NCI-H2227 (cell line): ENCODE results near the gene KIF3C.
A peak's percentile ranks its signal among the peaks of the same experiment; 100 is the strongest.
"Not testable (repeated sequence)": the region's sequence is repeated elsewhere in the genome, so short reads cannot be mapped to it uniquely, and the experiment has no call there.

ENCODE experiments used
- DNase-seq: peaks from one replicate; lab custom pipeline; 2025; ENCODE audit not compliant: unreplicated experiment; lab: John Stamatoyannopoulos, UW

The KIF3C gene

GRCh38 chr2:25982273-25982967 lies at the start of gene KIF3C:
TSS of gene KIF3C (minus strand) at chr2:25982497. CDS start at chr2:25981917, 580 bp downstream.
- DNase-seq, result peak; percentile 93

GRCh38 chr2:26028083-26028482 lies 45.8 kb upstream of the KIF3C start:
- not testable (repeated sequence) for DNase-seq

GRCh38 chr2:26025509-26025908 lies 43.2 kb upstream of the KIF3C start:
- no peak for DNase-seq

GRCh38 chr2:26024260-26024659 lies 42.0 kb upstream of the KIF3C start:
- no peak for DNase-seq

- no peak for DNase-seq
Measured at GRCh38 chr2:26020231-26020640, 37.9 kb upstream of the KIF3C start.

- DNase-seq, result no peak
Measured at GRCh38 chr2:26018184-26019055, 36.1 kb upstream of the KIF3C start.

GRCh38 chr2:26017464-26018183 lies 35.3 kb upstream of the KIF3C start:
- DNase-seq, result no peak

- not testable (repeated sequence) for DNase-seq
Measured at GRCh38 chr2:26016706-26017045, 34.4 kb upstream of the KIF3C start.

GRCh38 chr2:26016012-26016705 lies 33.9 kb upstream of the KIF3C start:
- no peak for DNase-seq

GRCh38 chr2:26013668-26014067 lies 31.4 kb upstream of the KIF3C start:
- DNase-seq, result no peak

- DNase-seq, result peak; percentile 14
Measured at GRCh38 chr2:26011990-26012856, 29.9 kb upstream of the KIF3C start.

- no peak for DNase-seq
Measured at GRCh38 chr2:26011609-26011989, 29.3 kb upstream of the KIF3C start.

GRCh38 chr2:26010943-26011342 lies 28.6 kb upstream of the KIF3C start:
- no peak for DNase-seq

- DNase-seq, result no peak
Measured at GRCh38 chr2:26009567-26009963, 27.3 kb upstream of the KIF3C start.

- no peak for DNase-seq
Measured at GRCh38 chr2:26008851-26009566, 26.7 kb upstream of the KIF3C start.

GRCh38 chr2:26008095-26008494 lies 25.8 kb upstream of the KIF3C start:
- DNase-seq, result no peak

- DNase-seq, result no peak
Measured at GRCh38 chr2:26002632-26003310, 20.5 kb upstream of the KIF3C start.

- no peak for DNase-seq
Measured at GRCh38 chr2:26001743-26002351, 19.6 kb upstream of the KIF3C start.
